Right atrium auricular region (tissue), 2 donors: ENCODE measurements around the gene MYB. TPM values are rescaled to one million over a fixed set of nuclear protein-coding genes. Genes with fewer than 3 reads are reported as not detected.

Source experiments
- DNase-seq: peaks from one replicate; pipeline ENCODE4 v3.0.0-alpha.2; 2019; ENCODE audit warnings: low spot score
- H3K27ac ChIP-seq, 2 donors: fragments of 200-600 bp; sonication (generic); 1 replicate in 1 of 2; 2 replicates in 1 of 2; pipeline ENCODE4 v1.5.1; 2016 to 2019
- H3K27me3 ChIP-seq, 2 donors: fragments of 200-600 bp; sonication (generic); one replicate each; pipeline versions ENCODE4 v1.5.1 to v1.6.0; 2017 to 2019
- H3K36me3 ChIP-seq: fragments of 200-600 bp; sonication (generic); one replicate; pipeline ENCODE4 v1.5.1; 2016
- H3K4me1 ChIP-seq, 2 donors: fragments of 200-600 bp; sonication (generic); one replicate each; pipeline versions ENCODE4 v1.5.1 to v1.6.0; 2017 to 2019
- H3K4me3 ChIP-seq, 2 donors: fragments of 200-600 bp; sonication (generic); 1 replicate in 1 of 2; 2 replicates in 1 of 2; pipeline ENCODE4 v1.5.1; 2017 to 2019; ENCODE audit warnings: mild to moderate bottlenecking in 1 of 2, moderate library complexity in 1 of 2
- H3K9me3 ChIP-seq, 2 donors: fragments of 200-600 bp; sonication (generic); one replicate each; pipeline ENCODE4 v1.5.1; 2019
- CTCF ChIP-seq, 2 donors: fragments of 200-600 bp; sonication (generic); IDR thresholded peaks; one replicate each; pipeline ENCODE4 v1.5.1; 2019; ENCODE audit warnings: antibody characterized with exemption in 2 of 2
- total RNA-seq, 2 donors: library from RNA; depleted of rRNA; stranded (reverse); fragments of >200 nt; gene quantifications; one replicate each; pipeline ENCODE4 v1.1.0, GENCODE V29; 2016

MYB gene
- total RNA-seq, 2 donors from 2014 or later = 0.16 TPM; not detected in 1

- TF ChIP-seq CTCF (IDR thresholded peaks at IDR 0.05) = no peak
- no peak overlapping the region for H3K27ac ChIP-seq
- no peaks in the 10 kb centered on the region for H3K9me3 ChIP-seq
- no peak for DNase-seq
- no peaks in the 10 kb centered on the region for H3K36me3 ChIP-seq
- H3K4me3 ChIP-seq = no peak overlapping the region
- no peaks in the 10 kb centered on the region for H3K27me3 ChIP-seq
- no peaks in the 10 kb centered on the region for H3K4me1 ChIP-seq
Observed at GRCh38 chr6:135193221-135193620, 12.1 kb downstream of the MYB start.

GRCh38 chr6:135195041-135195440 is 13.9 kb downstream of the MYB start:
- TF ChIP-seq CTCF (IDR thresholded peaks at IDR 0.05) = no peak
- no peak overlapping the region for H3K27ac ChIP-seq
- H3K4me1 ChIP-seq = no peaks in the 10 kb centered on the region
- H3K27me3 ChIP-seq = no peaks in the 10 kb centered on the region
- H3K36me3 ChIP-seq = no peaks in the 10 kb centered on the region
- no peak overlapping the region for H3K4me3 ChIP-seq
- DNase-seq = no peak
- H3K9me3 ChIP-seq = no peaks in the 10 kb centered on the region

GRCh38 chr6:135195522-135195921 is 14.4 kb downstream of the MYB start:
- H3K9me3 ChIP-seq = no peaks in the 10 kb centered on the region
- H3K27ac ChIP-seq = no peak overlapping the region
- H3K4me3 ChIP-seq = no peak overlapping the region
- DNase-seq = no peak
- no peaks in the 10 kb centered on the region for H3K36me3 ChIP-seq
- no peak for TF ChIP-seq CTCF (IDR thresholded peaks at IDR 0.05)
- no peaks in the 10 kb centered on the region for H3K4me1 ChIP-seq
- H3K27me3 ChIP-seq = no peaks in the 10 kb centered on the region

- no peak for DNase-seq
- no peaks in the 10 kb centered on the region for H3K9me3 ChIP-seq
- no peak for TF ChIP-seq CTCF (IDR thresholded peaks at IDR 0.05)
- H3K27me3 ChIP-seq = no peaks in the 10 kb centered on the region
- H3K27ac ChIP-seq = no peak overlapping the region
- no peaks in the 10 kb centered on the region for H3K4me1 ChIP-seq
- H3K36me3 ChIP-seq = no peaks in the 10 kb centered on the region
- H3K4me3 ChIP-seq = no peak overlapping the region
Observed at GRCh38 chr6:135196739-135197510, 15.8 kb downstream of the MYB start.

- H3K4me1 ChIP-seq = no peaks in the 10 kb centered on the region
- no peak for DNase-seq
- H3K27me3 ChIP-seq = no peaks in the 10 kb centered on the region
- no peaks in the 10 kb centered on the region for H3K9me3 ChIP-seq
- no peak for TF ChIP-seq CTCF (IDR thresholded peaks at IDR 0.05)
- no peak overlapping the region for H3K4me3 ChIP-seq
- no peaks in the 10 kb centered on the region for H3K36me3 ChIP-seq
- no peak overlapping the region for H3K27ac ChIP-seq
Observed at GRCh38 chr6:135202836-135203235, 21.7 kb downstream of the MYB start.

- Histone ChIP-seq H3K27ac (no peak overlapping the region), H3K4me1 (no peaks in the 10 kb centered on the region), H3K4me3 (no peak overlapping the region), H3K9me3 (peaks cover 0 to 8% of the 10 kb centered on the region in 2 donors), H3K27me3 (no peaks in the 10 kb centered on the region), H3K36me3 (no peaks in the 10 kb centered on the region)
- no peak for DNase-seq
- TF ChIP-seq CTCF (IDR thresholded peaks at IDR 0.05) = no peak
Observed at GRCh38 chr6:135204951-135205350, 23.8 kb downstream of the MYB start.
